Measurements from ENCODE around the gene NEK11.

DNA sequence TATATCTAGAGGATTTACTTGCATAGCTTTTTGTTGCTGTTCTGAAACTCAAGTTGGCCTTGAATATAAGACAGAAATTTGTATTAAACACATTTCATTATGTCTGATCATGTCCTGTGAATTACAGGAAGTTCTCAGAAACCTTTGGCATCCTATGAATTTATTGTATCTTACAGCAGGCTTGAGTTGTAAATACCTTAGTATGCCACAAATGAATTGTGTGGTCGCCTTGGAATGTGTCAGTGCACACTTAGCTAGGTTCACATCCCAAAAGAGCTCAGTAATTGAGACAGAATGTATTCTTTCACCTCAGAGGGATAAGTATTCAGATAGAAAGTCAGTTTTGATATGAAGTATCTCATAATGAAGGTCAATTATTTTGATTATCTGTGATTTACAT is 83.4 kb downstream of the NEK11 start:
- no peak for TF ChIP-seq ELF4 (IDR thresholded peaks at IDR 0.05)
- no peak for TF ChIP-seq ZNF384 (IDR thresholded peaks at IDR 0.05)
- TF ChIP-seq ARNT (IDR thresholded peaks at IDR 0.05): no peak
- TF ChIP-seq SP1 (IDR thresholded peaks at IDR 0.05): no peak
- TF ChIP-seq L3MBTL2 (conservative IDR thresholded peaks at IDR 0.05): no peak
- TF ChIP-seq FOXK2 (IDR thresholded peaks at IDR 0.05): no peak
- no peak for TF ChIP-seq SUZ12 (IDR thresholded peaks at IDR 0.05)

Measured in HEK293T (cell line).